Upper lobe of left lung (tissue), 6 donors: ENCODE results near the gene C1orf174. TPM values are rescaled to one million over a fixed set of nuclear protein-coding genes. Genes with fewer than 3 reads are reported as not detected.
A peak's percentile ranks its signal among the peaks of the same experiment; 100 is the strongest.

ENCODE experiments used
- ATAC-seq, 2 donors: fragments of 200-7000 bp; cut with Tn5 transposase; one replicate each; pipeline ENCODE4 v1.9.1; 2022; ENCODE audit warnings: mild to moderate bottlenecking in 2 of 2, moderate library complexity in 2 of 2; ENCODE audit not compliant: low FRiP score in 2 of 2
- DNase-seq, 2 donors: peaks; one replicate each; pipeline ENCODE4 v3.0.0-alpha.2; 2019 to 2020
- H3K27ac ChIP-seq, 4 donors: fragments of 200-600 bp; sonication (generic); one replicate each; pipeline ENCODE4 v1.5.1; 2016 to 2019
- H3K27me3 ChIP-seq, 4 donors: fragments of 200-600 bp; sonication (generic); one replicate each; pipeline ENCODE4 v1.5.1; 2017 to 2019
- H3K36me3 ChIP-seq, 4 donors: fragments of 200-600 bp; sonication (generic); one replicate each; pipeline ENCODE4 v1.5.1; 2016 to 2019
- H3K4me1 ChIP-seq, 4 donors: fragments of 200-600 bp; sonication (generic); one replicate each; pipeline ENCODE4 v1.5.1; 2018 to 2019
- H3K4me3 ChIP-seq, 4 donors: fragments of 200-600 bp; sonication (generic); one replicate each; pipeline ENCODE4 v1.5.1; 2017 to 2019; ENCODE audit warnings: mild to moderate bottlenecking in 2 of 4, moderate library complexity in 1 of 4
- H3K9me3 ChIP-seq, 4 donors: fragments of 200-600 bp; sonication (generic); one replicate each; pipeline ENCODE4 v1.5.1; 2018 to 2019
- EP300 ChIP-seq, 4 donors: sonication (generic); formaldehyde crosslinking; IDR thresholded peaks; one replicate each; pipeline ENCODE4 v1.5.1; 2017; ENCODE audit warnings: antibody characterized with exemption in 4 of 4, control low read depth in 2 of 4
- POLR2A ChIP-seq, 4 donors: fragments of 450-650 bp; IDR thresholded peaks; one replicate each; pipeline ENCODE4 v1.5.1; 2016 to 2017; ENCODE audit warnings: antibody characterized with exemption in 4 of 4, mild to moderate bottlenecking in 2 of 4
- POLR2AphosphoS5 ChIP-seq, 2 donors: sonication (generic); formaldehyde crosslinking; IDR thresholded peaks; one replicate each; pipeline ENCODE4 v1.5.1; 2017; ENCODE audit warnings: antibody characterized with exemption in 2 of 2
- WGBS, 2 donors: methylation state at CpG; one replicate each; pipeline ENCODE4 v1.1.5; 2017 to 2018; 5-methylcytosine and 5-hydroxymethylcytosine counted together
- total RNA-seq, 6 donors: library from RNA; depleted of rRNA in 4 of 6; stranded (reverse); fragments of >200 nt in 4 of 6; gene quantifications; one replicate each; pipeline versions ENCODE4 v1.1.0 to v1.2.1, GENCODE V29; 2016 to 2021
- TF ChIP-seq, protein P1 (sequence below), 6 experiments: fragments of 450-650 bp in 4 of 6; fragments of 200-600 bp in 2 of 6; sonication (generic) in 2 of 6; IDR thresholded peaks; one replicate each; pipeline ENCODE4 v1.5.1; 2016 to 2019; ENCODE audit warnings: antibody characterized with exemption in 6 of 6
- donor health status: DM: no; HTN: no; CAD: no; lungs with moderate emphysema.
- donor health status: DM: no; HTN: yes; CAD: no; lungs with severe emphysema.

The C1orf174 gene
- total RNA-seq, 6 donors from 2014 or later: 15.9 to 35.6 (median 20.6) TPM

DNA sequence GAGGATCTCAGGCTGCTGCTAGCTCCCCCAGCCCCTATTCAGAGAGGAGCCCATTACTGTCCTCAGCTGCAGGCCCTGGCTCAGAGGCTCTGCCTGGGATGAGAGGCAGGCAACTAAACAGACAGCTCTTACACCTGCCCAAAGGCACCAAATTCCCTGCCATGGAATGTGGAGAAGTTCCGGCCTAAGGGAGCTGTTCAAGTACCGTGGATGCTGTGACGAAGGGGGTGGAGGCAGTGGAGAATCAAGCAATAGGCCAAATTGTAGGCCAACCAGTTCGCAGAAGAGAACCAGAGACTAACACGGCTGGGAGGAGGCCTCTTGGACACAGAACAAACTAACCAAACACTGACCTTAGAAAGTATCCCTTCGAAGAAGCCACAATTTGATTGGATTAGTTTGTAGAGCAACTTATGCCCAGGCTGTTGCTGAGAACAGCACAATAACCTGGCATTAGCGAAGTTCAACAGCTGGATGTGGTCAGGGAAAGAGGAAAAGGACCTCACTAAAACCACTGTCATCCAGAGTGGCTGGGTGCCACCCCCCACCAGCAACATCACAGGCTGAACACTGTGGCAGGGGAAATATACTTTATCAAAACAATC is 3.6 kb downstream of the C1orf174 start:
- DNase-seq: no peak
- no peak overlapping the region for H3K27ac ChIP-seq
- peaks cover 8 to 32% (median 14%) of the 10 kb centered on the region in 4 donors for H3K4me1 ChIP-seq
- peaks cover 0 to 12% (median 2%) of the 10 kb centered on the region in 4 donors for H3K36me3 ChIP-seq
- H3K4me3 ChIP-seq: no peak overlapping the region
- H3K27me3 ChIP-seq: no peaks in the 10 kb centered on the region
- peaks cover 0 to 5% (median 2%) of the 10 kb centered on the region in 4 donors for H3K9me3 ChIP-seq
- TF ChIP-seq EP300 (IDR thresholded peaks at IDR 0.05) (no peak), POLR2A (IDR thresholded peaks at IDR 0.05) (no peak), POLR2AphosphoS5 (IDR thresholded peaks at IDR 0.05) (no peak)
- TF ChIP-seq, protein P1, sequence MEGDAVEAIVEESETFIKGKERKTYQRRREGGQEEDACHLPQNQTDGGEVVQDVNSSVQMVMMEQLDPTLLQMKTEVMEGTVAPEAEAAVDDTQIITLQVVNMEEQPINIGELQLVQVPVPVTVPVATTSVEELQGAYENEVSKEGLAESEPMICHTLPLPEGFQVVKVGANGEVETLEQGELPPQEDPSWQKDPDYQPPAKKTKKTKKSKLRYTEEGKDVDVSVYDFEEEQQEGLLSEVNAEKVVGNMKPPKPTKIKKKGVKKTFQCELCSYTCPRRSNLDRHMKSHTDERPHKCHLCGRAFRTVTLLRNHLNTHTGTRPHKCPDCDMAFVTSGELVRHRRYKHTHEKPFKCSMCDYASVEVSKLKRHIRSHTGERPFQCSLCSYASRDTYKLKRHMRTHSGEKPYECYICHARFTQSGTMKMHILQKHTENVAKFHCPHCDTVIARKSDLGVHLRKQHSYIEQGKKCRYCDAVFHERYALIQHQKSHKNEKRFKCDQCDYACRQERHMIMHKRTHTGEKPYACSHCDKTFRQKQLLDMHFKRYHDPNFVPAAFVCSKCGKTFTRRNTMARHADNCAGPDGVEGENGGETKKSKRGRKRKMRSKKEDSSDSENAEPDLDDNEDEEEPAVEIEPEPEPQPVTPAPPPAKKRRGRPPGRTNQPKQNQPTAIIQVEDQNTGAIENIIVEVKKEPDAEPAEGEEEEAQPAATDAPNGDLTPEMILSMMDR (IDR thresholded peaks at IDR 0.05): no peak
- WGBS, 2 donors: 82 to 86% methylated on average over 7 of the region's 7 CpGs
- ATAC-seq: no peak

DNA sequence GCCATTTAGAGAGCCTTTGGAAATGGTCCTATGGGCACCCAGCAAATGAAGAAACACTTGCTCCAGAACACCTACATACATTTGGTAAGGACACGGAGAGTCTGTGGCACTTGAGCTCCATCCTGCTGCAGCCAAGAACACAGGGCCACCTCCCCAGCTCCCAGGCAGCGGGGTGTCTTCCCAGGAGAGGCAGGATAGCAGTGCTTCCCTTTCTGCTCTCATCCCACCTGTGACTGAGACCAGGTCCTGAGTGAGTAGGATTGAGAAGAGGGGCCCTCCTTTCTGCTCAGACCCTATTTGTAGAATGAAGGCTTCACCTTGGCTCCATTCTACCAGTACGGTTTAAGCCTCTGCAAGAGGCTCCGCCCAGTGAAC is 4.1 kb downstream of the C1orf174 start:
- WGBS, 2 donors: 86 to 100% methylated on average over 1 to 4 of the region's 4 CpGs
- no peak for DNase-seq
- no peak for TF ChIP-seq EP300 (IDR thresholded peaks at IDR 0.05)
- no peaks in the 10 kb centered on the region for H3K27me3 ChIP-seq
- H3K36me3 ChIP-seq: peaks cover 2 to 18% (median 3%) of the 10 kb centered on the region in 4 donors
- H3K4me3 ChIP-seq: no peak overlapping the region
- H3K4me1 ChIP-seq: peaks cover 5 to 30% (median 15%) of the 10 kb centered on the region in 4 donors
- H3K27ac ChIP-seq: no peak overlapping the region
- no peak for ATAC-seq
- peaks cover 0 to 5% (median 2%) of the 10 kb centered on the region in 4 donors for H3K9me3 ChIP-seq

DNA sequence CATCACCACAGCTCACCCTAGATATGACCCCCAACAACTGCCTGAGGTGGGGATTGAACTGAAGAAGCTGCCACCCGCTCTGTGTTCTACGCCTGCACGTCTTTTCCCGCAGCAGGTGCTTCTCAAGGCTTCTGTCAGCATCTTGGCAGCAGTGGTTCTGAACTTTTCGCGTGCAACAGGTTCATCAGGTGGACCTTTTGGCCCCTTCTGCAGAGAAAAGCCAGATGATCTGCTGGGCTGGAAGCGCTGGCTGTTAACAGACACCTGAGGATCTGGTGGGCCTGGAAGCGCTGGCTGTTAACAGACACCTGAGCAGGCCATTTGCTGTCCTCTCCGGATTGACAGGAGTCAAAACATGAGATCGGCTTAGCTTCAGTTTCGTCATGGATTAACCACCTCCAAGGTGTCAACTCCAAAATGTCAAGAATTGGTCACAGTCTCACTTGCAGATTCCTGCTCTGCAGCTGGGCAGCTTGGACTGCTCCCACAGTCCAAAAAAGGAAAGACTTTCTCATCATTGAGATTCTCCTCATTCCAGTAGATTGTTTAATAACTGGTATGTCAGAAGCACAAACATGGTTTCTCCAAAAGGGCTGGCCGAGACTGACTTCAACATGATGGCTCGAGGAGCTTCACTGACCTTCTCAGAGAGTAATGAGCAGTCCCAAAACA is 4.7 kb downstream of the C1orf174 start:
- ATAC-seq (no peak), DNase-seq (no peak)
- Histone ChIP-seq H3K9me3 (peaks cover 0 to 5% (median 2%) of the 10 kb centered on the region in 4 donors), H3K27ac (no peak overlapping the region), H3K36me3 (peaks cover 7 to 23% (median 8%) of the 10 kb centered on the region in 4 donors), H3K4me3 (no peak overlapping the region), H3K4me1 (peaks cover 5 to 30% (median 15%) of the 10 kb centered on the region in 4 donors), H3K27me3 (no peaks in the 10 kb centered on the region)
- TF ChIP-seq, protein P1 (IDR thresholded peaks at IDR 0.05): no peak
- TF ChIP-seq POLR2A (IDR thresholded peaks at IDR 0.05) (no peak), EP300 (IDR thresholded peaks at IDR 0.05) (no peak), POLR2AphosphoS5 (IDR thresholded peaks at IDR 0.05) (no peak)
- WGBS, 2 donors: 91 to 92% methylated on average over 11 to 13 of the region's 13 CpGs

DNA sequence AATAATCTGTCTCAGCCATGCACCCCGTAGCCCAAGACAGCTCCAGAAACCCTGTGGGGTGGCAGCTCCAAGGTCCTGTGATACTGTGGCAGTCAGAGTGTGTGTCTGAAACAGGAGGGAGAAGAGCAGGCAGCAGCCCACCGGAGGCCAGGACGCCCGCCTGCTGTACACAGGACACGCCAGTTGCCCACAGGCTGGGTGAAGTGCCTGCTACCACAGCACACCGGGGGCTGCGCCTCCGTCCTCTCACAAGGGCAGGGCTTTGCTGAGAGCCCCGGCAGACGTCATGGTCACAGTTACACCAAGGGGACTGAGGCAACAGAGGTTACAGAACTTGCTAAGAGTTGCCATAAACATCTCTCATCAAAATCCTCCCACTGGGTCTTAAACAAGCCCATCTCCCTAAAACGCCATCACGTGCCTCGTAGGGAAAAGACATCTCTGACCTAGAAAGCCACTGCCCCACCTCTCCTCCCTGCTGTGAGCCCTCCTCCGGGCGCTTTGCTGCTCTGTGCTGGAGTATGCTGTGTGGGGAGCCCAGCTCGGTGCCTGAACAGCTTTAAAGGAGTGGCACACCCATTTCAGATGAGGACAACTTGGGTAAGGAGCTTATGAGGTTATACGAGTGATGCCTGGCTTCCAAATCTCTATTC is 5.3 kb downstream of the C1orf174 start:
- Histone ChIP-seq H3K27ac (no peak overlapping the region), H3K9me3 (peaks cover 0 to 5% (median 2%) of the 10 kb centered on the region in 4 donors), H3K4me3 (no peak overlapping the region), H3K36me3 (peaks cover 12 to 30% (median 14%) of the 10 kb centered on the region in 4 donors), H3K27me3 (no peaks in the 10 kb centered on the region), H3K4me1 (peaks cover 5 to 29% (median 15%) of the 10 kb centered on the region in 4 donors)
- ATAC-seq (peak in 1 of 2 donors; percentile 36), DNase-seq (peak in 1 of 2 donors; percentile 58)
- TF ChIP-seq EP300 (IDR thresholded peaks at IDR 0.05) (no peak), POLR2A (IDR thresholded peaks at IDR 0.05) (no peak), POLR2AphosphoS5 (IDR thresholded peaks at IDR 0.05) (no peak)
- TF ChIP-seq, protein P1 (IDR thresholded peaks at IDR 0.05): no peak
- 89 to 94% methylated on average over 12 to 17 of the region's 17 CpGs for WGBS, 2 donors

DNA sequence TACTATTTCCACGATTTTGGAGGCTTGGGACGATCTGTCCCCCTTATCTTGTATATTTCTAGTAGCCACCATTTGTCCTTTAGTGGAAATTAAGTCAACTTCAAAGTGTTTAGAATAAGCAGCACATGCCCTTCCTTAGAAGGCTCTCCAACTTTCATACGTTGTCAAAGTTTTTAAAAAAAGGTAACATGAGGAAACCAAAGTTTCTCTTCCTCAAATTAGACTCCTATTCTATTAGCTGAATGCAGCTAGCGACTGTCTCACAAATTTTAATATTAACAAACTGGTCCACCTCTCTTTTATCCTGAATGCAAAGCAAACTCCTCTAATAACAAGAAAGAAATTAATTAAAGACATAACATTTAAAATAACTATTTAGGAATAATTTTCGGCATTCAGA is 6.9 kb downstream of the C1orf174 start:
- H3K27ac ChIP-seq: no peak overlapping the region
- H3K27me3 ChIP-seq: no peaks in the 10 kb centered on the region
- no peak for DNase-seq
- peaks cover 0 to 17% (median 7%) of the 10 kb centered on the region in 4 donors for H3K4me1 ChIP-seq
- H3K36me3 ChIP-seq: peaks cover 12 to 43% (median 28%) of the 10 kb centered on the region in 4 donors
- peaks cover 0 to 2% (median under 1%) of the 10 kb centered on the region in 4 donors for H3K9me3 ChIP-seq
- no peak for TF ChIP-seq POLR2A (IDR thresholded peaks at IDR 0.05)
- TF ChIP-seq EP300 (IDR thresholded peaks at IDR 0.05): no peak
- no peak for TF ChIP-seq POLR2AphosphoS5 (IDR thresholded peaks at IDR 0.05)
- TF ChIP-seq, protein P1 (IDR thresholded peaks at IDR 0.05): no peak
- H3K4me3 ChIP-seq: no peak overlapping the region
- 73 to 77% methylated on average over 5 of the region's 5 CpGs for WGBS, 2 donors
- ATAC-seq: no peak
